SK-N-SH (cell line): ENCODE results near the gene PSMB8.

Experiments used
- CTCF ChIP-seq: fragments of 200-600 bp; sonication (generic); IDR thresholded peaks from 2 replicates; pipeline ENCODE4 v1.6.1; 2017; ENCODE audit warnings: antibody characterized with exemption, mild to moderate bottlenecking, moderate library complexity
- EZH2phosphoT487 ChIP-seq: fragments of 200-600 bp; sonication (generic); IDR thresholded peaks from 2 replicates; pipeline ENCODE4 v1.6.1; 2017; ENCODE audit warnings: low read depth, mixed run types, mild to moderate bottlenecking, antibody characterized with exemption, moderate library complexity, borderline replicate concordance
- IRF3 ChIP-seq: fragments of 150-350 bp; IDR thresholded peaks from 2 replicates; pipeline ENCODE4 v1.6.1; 2016; ENCODE audit warnings: mild to moderate bottlenecking, low read depth, low read length
- MAX ChIP-seq: IDR thresholded peaks from 2 replicates; pipeline ENCODE4 v1.4.0; 2012; ENCODE audit warnings: low read depth
- TAF1 ChIP-seq: IDR thresholded peaks from 2 replicates; pipeline ENCODE4 v1.6.1; 2012; ENCODE audit warnings: low read depth, mild to moderate bottlenecking, low read length, moderate library complexity, borderline replicate concordance
- ZBTB33 ChIP-seq: IDR thresholded peaks from 2 replicates; pipeline ENCODE4 v1.4.0; 2012; ENCODE audit warnings: low read depth, borderline replicate concordance

GRCh38 chr6:32883789-32884188 is 39.9 kb upstream of the PSMB8 start:
- TF ChIP-seq EZH2phosphoT487, result no peak
- TF ChIP-seq CTCF, result no peak
- TF ChIP-seq TAF1, result no peak
- no peak for TF ChIP-seq IRF3
- no peak for TF ChIP-seq ZBTB33
- no peak for TF ChIP-seq MAX
